COLO829 (cell line): ENCODE results near the gene NAGS.
"Not testable (repeated sequence)": the region's sequence is repeated elsewhere in the genome, so short reads cannot be mapped to it uniquely, and the experiment has no call there.

ENCODE experiments used
- DNase-seq: peaks from one replicate; pipeline ENCODE4 v3.0.0; 2012; ENCODE audit warnings: low spot score

Gene NAGS

DNA sequence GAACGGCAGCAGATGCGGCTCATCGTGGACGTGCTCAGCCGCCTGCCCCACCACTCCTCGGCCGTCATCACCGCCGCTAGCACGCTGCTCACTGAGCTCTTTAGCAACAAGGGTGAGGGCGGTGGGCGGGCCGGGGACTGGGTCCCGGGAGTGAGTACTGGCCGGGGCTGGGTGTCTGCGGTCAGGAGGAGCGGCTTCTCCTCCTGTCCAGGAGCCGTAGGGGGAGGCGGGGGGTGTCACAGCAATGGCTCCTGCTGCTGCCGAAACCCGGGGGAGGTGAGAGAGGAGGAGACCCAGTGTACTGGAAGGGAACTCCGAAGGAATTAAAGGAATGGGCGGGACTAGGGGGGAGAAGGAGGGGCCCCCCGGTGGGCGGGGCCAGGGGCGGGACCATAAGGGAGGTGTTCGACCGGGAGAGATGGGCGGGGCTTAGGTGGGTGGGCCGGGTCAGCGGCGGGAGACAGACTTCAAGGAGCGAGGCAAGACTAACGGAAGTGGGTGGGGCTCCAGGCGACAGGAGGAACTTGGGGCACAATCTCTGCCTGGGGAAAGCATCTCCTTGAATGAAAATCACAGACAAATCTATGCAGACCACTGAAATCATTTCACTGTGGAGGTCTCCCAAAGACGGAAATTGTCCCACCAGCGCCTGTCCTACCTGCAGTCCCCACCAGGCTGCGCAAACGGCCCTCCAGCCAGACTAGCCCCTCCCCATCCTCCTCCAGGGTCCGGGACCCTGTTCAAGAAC is 2.4 kb downstream of the NAGS start:
- peak; percentile 95 for DNase-seq

DNA sequence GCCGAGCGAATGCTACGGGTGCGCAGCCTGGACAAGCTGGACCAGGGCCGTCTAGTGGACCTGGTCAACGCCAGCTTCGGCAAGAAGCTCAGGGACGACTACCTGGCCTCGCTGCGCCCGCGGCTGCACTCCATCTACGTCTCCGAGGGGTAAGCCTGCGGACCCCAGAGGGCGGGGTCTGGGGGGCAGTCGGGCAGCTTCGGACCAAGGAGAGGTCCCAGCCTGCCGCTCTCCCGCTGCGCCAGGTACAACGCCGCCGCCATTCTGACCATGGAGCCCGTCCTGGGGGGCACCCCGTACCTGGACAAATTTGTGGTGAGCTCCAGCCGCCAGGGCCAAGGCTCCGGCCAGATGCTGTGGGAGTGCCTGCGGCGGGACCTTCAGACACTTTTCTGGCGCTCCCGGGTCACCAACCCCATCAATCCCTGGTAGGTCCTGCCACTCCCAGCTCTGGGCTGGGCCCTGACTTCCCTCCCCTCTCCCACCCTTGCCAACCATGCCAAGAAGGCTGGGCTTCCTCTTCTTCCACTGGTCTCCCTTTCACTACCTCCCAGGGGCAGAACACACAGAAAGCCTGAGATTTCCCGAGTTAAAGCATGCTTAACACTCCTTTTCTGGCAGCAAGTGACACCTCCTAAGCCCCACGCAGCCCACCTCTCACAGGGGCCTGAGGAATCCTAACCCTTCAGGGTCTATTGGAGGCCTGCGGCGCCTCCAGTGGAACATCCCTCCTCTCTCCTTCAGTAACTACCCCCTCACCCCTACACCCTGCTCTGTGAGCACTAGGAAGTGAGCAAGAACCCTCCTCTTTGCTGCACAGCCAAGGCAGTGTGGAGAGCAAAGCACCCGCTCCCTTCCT is 3.2 kb downstream of the NAGS start:
- no peak for DNase-seq

DNA sequence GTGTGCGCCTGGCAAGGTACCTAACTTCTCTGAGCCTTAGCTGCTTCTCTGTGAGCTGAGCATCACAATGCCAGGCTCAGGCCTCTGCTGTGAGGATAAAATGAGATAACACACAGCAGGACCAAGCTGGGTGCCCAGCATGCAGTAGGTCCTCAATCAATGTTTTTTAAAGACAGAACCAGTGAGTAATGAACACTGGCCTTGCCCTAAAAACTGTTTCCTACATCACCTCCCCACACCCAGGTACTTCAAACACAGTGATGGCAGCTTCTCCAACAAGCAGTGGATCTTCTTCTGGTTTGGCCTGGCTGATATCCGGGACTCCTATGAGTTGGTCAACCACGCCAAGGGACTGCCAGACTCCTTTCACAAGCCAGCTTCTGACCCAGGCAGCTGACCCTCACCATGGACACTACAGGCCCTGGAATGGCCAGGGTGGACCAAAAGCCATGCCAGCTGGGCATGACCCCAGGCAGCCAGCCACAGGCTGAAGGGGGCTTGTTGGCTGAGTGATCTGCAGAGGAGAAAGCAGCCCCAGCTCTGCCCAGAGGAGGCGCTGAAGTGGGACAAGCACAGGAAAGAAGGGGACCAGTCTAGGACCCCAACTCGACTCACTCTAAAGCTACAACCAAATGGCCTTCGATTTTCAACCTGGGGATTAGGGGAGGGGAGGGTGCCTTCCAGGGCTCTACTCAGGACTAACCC is 3.9 kb downstream of the NAGS start:
- DNase-seq: no peak

- no peak for DNase-seq
Observed at GRCh38 chr17:44010966-44011647, 6.7 kb downstream of the NAGS start.

DNA sequence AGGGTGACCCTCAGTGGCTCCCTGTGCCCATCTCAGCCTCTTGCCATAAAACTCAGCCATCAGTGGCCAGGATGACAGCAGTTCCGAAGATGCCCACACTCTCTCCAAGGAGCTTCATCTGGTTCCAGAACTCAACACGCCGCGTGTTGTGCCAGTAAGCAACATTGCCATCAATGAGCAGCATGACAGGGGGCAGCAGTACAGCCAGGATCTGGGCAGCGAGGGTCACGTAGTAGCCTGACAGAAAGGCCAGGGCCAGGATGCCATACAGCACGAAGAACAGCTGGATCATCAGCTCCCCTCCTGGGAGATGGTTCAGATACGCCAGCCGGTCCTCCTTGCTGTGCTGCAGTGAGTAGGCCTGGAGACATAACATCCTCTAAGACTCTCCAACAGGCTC is 7.5 kb downstream of the NAGS start:
- DNase-seq: no peak

GRCh38 chr17:44012391-44012790 is 8.0 kb downstream of the NAGS start:
- DNase-seq: no peak

DNA sequence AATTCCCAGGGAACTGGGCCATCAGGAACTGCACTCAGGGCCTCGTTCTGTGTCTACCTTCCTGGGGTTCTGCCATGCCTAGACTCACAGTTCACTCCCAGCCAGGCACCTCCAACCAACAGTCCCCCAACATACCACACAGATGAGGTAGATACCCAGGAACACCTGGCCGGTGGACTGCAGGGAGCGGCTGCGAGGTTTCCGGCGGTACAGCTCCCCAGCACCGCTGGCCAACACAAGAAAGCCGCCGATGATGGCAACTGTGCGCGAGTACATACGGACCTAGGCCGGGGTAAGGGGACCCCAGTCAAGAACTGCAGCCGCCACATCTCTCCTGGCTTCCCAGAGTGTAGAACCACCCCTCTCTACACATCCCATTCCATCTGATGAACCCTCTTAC is 8.5 kb downstream of the NAGS start:
- DNase-seq: no peak

DNA sequence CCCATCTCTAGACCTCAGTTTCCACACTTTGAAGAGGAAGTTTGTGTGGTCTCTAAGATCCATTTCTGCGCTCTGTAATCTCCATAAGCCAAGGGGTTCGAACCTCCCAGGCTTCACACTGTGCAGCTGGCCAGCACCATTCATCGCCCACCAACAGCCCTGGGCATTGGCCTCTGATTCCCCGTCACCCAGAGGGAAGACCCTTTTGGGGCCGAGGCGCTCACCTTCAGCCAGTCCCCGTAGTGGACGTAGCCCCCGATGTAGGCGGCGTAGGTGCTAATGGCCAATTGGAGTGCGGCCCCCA is 9.7 kb downstream of the NAGS start:
- DNase-seq: no peak

GRCh38 chr17:44014437-44015172 is 10.2 kb downstream of the NAGS start, which contains the start of gene TMEM101:
Gene TMEM101, minus strand, starts transcription at chr17:44014963. Its CDS starts 11 bp downstream, at chr17:44014952.
- peak; percentile 99 for DNase-seq

DNA sequence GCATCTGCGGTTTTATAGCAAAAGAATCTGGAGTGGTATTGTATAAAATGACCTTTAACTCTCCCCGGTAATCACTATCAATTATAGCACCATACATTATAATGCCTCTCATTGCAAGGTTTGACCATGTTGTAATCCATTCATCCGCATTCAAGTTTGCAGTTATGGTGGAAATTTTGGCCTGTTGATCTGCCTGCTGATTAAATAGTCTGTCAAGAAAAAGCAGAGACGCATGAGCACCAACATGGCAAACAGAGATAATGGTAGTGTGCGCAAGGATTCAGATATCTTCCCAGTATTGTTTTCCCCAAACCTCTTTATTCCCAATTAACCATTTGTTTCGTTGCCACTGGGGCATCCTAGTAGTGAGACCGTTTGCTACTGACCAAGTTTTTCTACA is 16.8 kb downstream of the NAGS start:
- DNase-seq: not testable (repeated sequence)

DNA sequence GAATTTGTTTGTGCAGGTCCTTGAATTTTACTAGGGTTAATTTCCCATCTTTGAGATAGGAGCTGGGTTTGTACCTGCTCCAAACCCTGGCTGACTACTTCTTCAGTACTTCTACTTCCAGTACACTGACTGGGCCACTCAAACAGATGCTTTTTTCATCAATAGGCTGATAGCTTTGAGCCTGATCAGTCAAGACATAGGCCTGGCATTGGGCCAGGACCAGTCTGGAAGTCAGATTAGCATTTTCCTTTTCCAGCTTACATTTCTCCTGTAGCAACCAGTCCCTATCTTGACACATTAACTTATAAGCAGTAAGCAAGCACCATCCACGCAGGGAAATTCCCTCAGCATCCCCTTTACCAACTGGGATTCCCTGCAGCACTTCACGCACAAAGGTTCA is 17.8 kb downstream of the NAGS start:
- DNase-seq: no peak

DNA sequence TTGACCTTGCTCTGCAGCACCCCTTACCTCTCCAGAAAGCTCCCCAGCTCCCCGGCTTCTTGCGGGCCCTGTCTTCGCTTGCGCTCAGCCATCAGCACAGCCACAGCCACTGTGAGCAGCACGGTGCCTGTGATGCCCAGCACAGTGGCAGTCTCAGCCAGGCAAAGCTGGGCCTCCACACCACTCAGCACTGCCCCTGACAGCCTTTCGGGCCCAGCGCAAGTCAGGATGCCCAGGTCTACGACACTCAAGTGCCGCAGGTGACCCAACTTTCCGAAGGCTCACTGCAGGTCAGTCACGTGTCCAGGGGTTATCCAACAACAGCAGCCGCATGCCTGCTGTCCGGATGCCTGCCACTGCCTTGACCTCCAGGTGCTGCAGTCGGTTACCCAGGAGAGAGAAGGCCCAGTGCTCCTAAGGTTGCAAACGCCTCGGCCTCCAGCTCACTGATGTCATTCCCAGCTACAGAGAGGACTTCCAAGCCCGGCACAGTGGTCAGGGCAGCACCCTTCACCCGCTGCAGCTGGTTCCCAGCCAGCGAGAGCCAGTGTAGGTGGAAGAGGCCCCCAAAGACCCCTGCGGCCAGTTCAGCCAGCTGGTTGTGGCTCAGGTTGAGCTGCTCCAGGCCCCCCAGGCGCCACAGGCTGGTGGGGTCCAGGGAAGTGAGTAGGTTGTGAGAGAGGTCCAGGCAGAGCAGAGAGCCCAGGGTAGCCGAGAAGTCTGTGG is 19.3 kb downstream of the NAGS start:
- no peak for DNase-seq

DNA sequence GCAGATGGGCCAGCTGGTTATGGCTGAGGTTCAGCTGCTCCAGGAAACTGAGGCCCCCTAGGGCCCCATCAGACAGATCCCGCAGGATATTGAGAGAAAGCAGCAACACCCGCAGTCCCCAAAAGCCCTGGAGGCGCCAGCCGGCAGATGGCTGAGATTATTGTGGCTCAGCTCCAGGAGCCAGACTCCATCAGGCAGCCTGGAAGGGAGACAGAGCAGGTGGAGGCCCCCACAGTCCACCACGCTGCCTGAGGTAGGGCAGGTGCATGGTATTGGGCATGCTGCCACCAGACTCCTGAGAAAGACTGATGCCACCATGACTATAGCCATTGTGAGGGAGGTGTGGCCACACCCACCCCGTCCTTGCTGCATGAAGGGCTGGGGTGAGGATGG is 19.8 kb downstream of the NAGS start:
- DNase-seq: no peak

GRCh38 chr17:44024853-44025252 is 20.4 kb downstream of the NAGS start:
- no peak for DNase-seq

DNA sequence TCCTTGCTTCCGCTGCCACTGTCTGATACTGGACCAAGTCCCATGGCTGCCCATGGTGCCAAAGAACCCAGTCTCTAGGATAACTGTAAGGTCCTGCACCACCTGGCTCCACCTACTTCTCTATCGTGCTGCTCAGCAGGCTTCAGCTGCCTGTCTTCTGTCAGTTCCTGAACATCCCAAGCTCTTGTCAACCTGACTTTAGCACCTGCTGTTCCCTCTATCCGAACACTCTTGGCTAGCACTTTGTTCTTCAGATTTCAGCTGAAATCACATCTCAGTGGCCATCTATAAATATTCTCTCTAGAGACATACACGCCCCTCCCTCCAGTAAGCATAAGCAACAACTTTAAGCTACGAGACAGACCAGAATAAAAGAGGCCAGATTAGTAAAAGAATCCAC is 25.3 kb downstream of the NAGS start:
- no peak for DNase-seq

DNA sequence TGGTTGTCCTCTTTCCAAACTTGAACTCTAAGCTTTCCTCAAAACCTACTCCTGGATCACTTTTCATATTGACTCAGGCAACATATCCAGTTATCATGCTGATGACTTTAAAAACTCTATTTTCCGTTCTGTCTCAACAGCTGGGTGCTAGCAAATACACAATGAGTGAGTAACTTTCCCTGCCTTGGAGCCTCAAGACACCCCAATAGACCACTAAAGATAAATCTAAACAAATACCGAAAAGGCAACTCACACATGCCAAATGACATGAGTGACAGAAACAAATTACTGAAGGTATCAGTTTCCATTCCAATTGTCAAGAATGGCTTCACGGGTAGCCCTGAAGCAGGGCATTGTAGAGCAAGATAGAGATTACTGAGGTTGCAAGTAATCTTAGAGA is 26.1 kb downstream of the NAGS start:
- no peak for DNase-seq

- DNase-seq: no peak
Observed at GRCh38 chr17:44033861-44034408, 29.5 kb downstream of the NAGS start.

GRCh38 chr17:44034688-44035087 is 30.3 kb downstream of the NAGS start:
- DNase-seq: not testable (repeated sequence)

DNA sequence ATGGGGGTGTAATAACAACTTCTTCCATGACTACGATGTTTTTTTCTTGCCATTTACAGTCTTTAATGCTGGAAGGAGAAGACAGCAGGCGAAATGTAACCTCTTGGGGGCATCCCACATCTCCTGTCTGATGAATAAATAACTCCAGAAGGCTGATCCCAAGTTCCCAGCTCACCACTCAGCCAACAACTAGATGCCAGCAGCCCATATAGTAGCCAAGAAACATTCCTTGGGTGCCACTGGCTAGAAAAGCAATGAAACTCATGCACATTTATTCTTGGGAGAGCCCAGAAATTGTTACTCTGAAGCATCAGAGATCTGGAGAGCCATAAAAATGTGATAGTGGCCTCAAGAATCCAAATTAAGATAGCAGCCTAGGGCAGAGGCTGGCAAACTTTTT is 33.0 kb downstream of the NAGS start:
- no peak for DNase-seq

- DNase-seq: no peak
Observed at GRCh38 chr17:44038604-44039011, 34.2 kb downstream of the NAGS start.
